GM12878 (cell line): ENCODE data around the gene PLA2G2E. TPM values are rescaled to one million over a fixed set of nuclear protein-coding genes. Genes with fewer than 3 reads are reported as not detected.

Source experiments
- ATAC-seq: fragments of 200-7000 bp; cut with Tn5 transposase; 3 replicates; pipeline ENCODE4 v1.9.1; 2020; ENCODE audit warnings: mild to moderate bottlenecking, moderate library complexity
- BruUV-seq: library from RNA; stranded (reverse); fragments of 400-500 nt; replicated peaks from 2 replicates; lab custom pipeline; 2021; lab: Mats Ljungman, UMichigan
- CTCF ChIA-PET: fragments of 300-600 bp; sonication (Branson Sonifier 250); formaldehyde crosslinking; extraction: SDS; loops from one replicate; lab custom pipeline; 2021; ENCODE audit warnings: inconsistent platforms; lab: Yijun Ruan, JAX
- POLR2A ChIA-PET: fragments of 350-600 bp; formaldehyde crosslinking; extraction: SDS; loops from one replicate; lab custom pipeline; 2021; ENCODE audit warnings: inconsistent platforms; lab: Charles Lee
- RAD21 ChIA-PET: fragments of 300-600 bp; sonication (Branson Sonifier 250); formaldehyde crosslinking; loops from one replicate; lab custom pipeline; 2023; ENCODE audit warnings: antibody characterized with exemption; ENCODE audit not compliant: unreplicated experiment; lab: Charles Lee
- SMC1A ChIA-PET: fragments of 300-600 bp; sonication (Branson Sonifier 250); formaldehyde crosslinking; loops from one replicate; lab custom pipeline; 2023; ENCODE audit not compliant: unreplicated experiment, uncharacterized antibody; lab: Charles Lee
- DNase-seq: peaks from one replicate; pipeline ENCODE4 v3.0.0-alpha.2; 2011; ENCODE audit warnings: low read depth, low spot score
- FAIRE-seq: peaks from 3 replicates; lab custom pipeline; 2011; peaks lifted over from hg19 to GRCh38; lab: Jason Lieb, UNC
- H2AFZ ChIP-seq: 2 replicates; pipeline ENCODE4 v1.6.0; 2011; ENCODE audit warnings: low read depth, low read length, control low read depth; ENCODE audit not compliant: control insufficient read depth
- H3K27ac ChIP-seq: 2 replicates; pipeline ENCODE4 v1.5.1; 2011; ENCODE audit warnings: control low read depth; ENCODE audit not compliant: control insufficient read depth, insufficient read depth
- H3K27me3 ChIP-seq, 2 experiments: replicated peaks in 1 of 2; 2 replicates each; pipeline versions ENCODE4 v1.6.0 to v1.6.1; 2011; ENCODE audit warnings: low read length in 1 of 2; ENCODE audit not compliant: control insufficient read depth in 2 of 2, insufficient read depth in 2 of 2
- H3K36me3 ChIP-seq, 2 experiments: 2 replicates each; pipeline ENCODE4 v1.5.1; 2011; ENCODE audit warnings: low read length in 1 of 2; ENCODE audit not compliant: control insufficient read depth in 2 of 2, insufficient read depth in 2 of 2
- H3K4me1 ChIP-seq: 2 replicates; pipeline ENCODE4 v1.6.1; 2011; ENCODE audit warnings: mild to moderate bottlenecking, low read length, moderate library complexity, mixed read lengths; ENCODE audit not compliant: control insufficient read depth, insufficient read depth
- H3K4me2 ChIP-seq: 2 replicates; pipeline ENCODE4 v1.6.0; 2011; ENCODE audit warnings: control low read depth; ENCODE audit not compliant: control insufficient read depth, insufficient read depth
- H3K4me3 ChIP-seq: fragments of 200-600 bp; sonication (generic); 2 replicates; pipeline ENCODE4 v1.5.1; 2016
- H3K79me2 ChIP-seq: 2 replicates; pipeline ENCODE4 v1.6.0; 2011; ENCODE audit warnings: low read length; ENCODE audit not compliant: control insufficient read depth, insufficient read depth
- H3K9ac ChIP-seq: 2 replicates; pipeline ENCODE4 v1.8.0; 2011; ENCODE audit warnings: low read length, control low read depth, mixed read lengths; ENCODE audit not compliant: control insufficient read depth, insufficient read depth
- H3K9me3 ChIP-seq: replicated peaks from 3 replicates; pipeline ENCODE4 v1.5.1; 2011; ENCODE audit warnings: mild to moderate bottlenecking, low read length; ENCODE audit not compliant: control insufficient read depth, insufficient read depth
- H4K20me1 ChIP-seq: 2 replicates; pipeline ENCODE4 v1.6.0; 2011; ENCODE audit not compliant: control insufficient read depth, insufficient read depth
- POLR2A ChIP-seq: IDR thresholded peaks from 2 replicates; pipeline ENCODE4 v1.6.1; 2011; ENCODE audit warnings: low read depth, mild to moderate bottlenecking, low read length
- USF1 ChIP-seq: IDR thresholded peaks from 2 replicates; pipeline ENCODE4 v1.6.1; 2011; ENCODE audit warnings: borderline replicate concordance, low read depth, mild to moderate bottlenecking, moderate library complexity, mixed read lengths, low read length; ENCODE audit not compliant: insufficient read depth; ENCODE audit errors: extremely low read length
- WGBS: methylation state at CpG from one replicate; pipeline ENCODE4 v1.1.6; 2016; ENCODE audit warnings: low lambda C conversion rate; ENCODE audit not compliant: insufficient replicate concordance, insufficient coverage; ENCODE audit errors: missing lambda C conversion rate; 5-methylcytosine and 5-hydroxymethylcytosine counted together
- in situ Hi-C: fragments of 300-500 bp; cut with MboI; formaldehyde crosslinking; loops from 9 replicates; pipeline ENCODE4 v1.14.3; 2018; ENCODE audit warnings: mixed read lengths
- intact Hi-C: fragments of 100-400 bp; cut with micrococcal nuclease; formaldehyde crosslinking; loops from one replicate; pipeline ENCODE4 v1.14.2; 2022; ENCODE audit not compliant: unreplicated experiment
- polyA plus RNA-seq, 11 experiments: library from polyadenylated mRNA; depleted of rRNA in 4 of 11; unstranded in 6 of 11; stranded (reverse) in 5 of 11; fragments of >200 nt; fragmentation: Nextera tagmentation in 4 of 11; fragmentation: Illumina TruSeq in 1 of 11; extraction: Ambion mirVana in 4 of 11; extraction: Trizol in 1 of 11; gene quantifications; 1 replicate in 1 of 11; 2 replicates in 10 of 11; pipeline versions ENCODE4 v1.2.1 to v1.2.3, GENCODE V29; 2011 to 2016; ENCODE audit warnings: inconsistent platforms in 2 of 11, missing spikeins in 2 of 11, low read depth in 1 of 11
- total RNA-seq, 4 experiments: library from RNA; depleted of rRNA in 3 of 4; stranded (reverse); fragments of >200 nt in 3 of 4; fragmentation: Illumina TruSeq in 1 of 4; extraction: Trizol in 1 of 4; gene quantifications; 2 replicates each; pipeline versions ENCODE4 v1.2.1 to v1.2.3, GENCODE V29; 2013 to 2021

The PLA2G2E gene
- total and polyA plus RNA-seq, 10 of the 15 experiments (the other 5 are each of a cell fraction or from before 2014, with no cell fraction given): not detected

- BruUV-seq: no TSS peak
- H3K4me3 ChIP-seq: no peak overlapping the region
- H3K27me3 ChIP-seq: no peaks in the 10 kb centered on the region
- no peak for TF ChIP-seq USF1
- no peak for ATAC-seq
- in situ Hi-C loops (no loop called here), intact Hi-C loops (no loop called here)
- no peaks in the 10 kb centered on the region for H3K9me3 ChIP-seq
- ChIA-PET CTCF (interaction anchor here (1.1 to 6.1 kb wide), 3 partner anchors 12 to 274 kb away, joined by 3 to 52 read pairs (median 23); no protein-coding TSS in a partner anchor), POLR2A (no interaction called here), SMC1A (interaction anchor here (0.7 to 8.2 kb wide), 4 partner anchors 169 to 572 kb away, joined by 3 to 41 read pairs (median 3); no protein-coding TSS in a partner anchor), RAD21 (interaction anchor here (1.2 kb wide), 1 partner anchor 144 kb away, joined by 3 read pairs; no protein-coding TSS in a partner anchor)
- WGBS: 72% methylated on average over 13 of the region's 13 CpGs
- H4K20me1 ChIP-seq: no peaks in the 10 kb centered on the region
- H2AFZ ChIP-seq: no peak overlapping the region
- H3K4me1 ChIP-seq: no peaks in the 10 kb centered on the region
- H3K9ac ChIP-seq: no peak overlapping the region
- H3K27ac ChIP-seq: no peak overlapping the region
- H3K79me2 ChIP-seq: no peaks in the 10 kb centered on the region
- no peak overlapping the region for H3K4me2 ChIP-seq
- no peaks in the 10 kb centered on the region for H3K36me3 ChIP-seq
- DNase-seq: no peak
- no peak for FAIRE-seq
These were observed 2.1 kb downstream of the PLA2G2E start for GRCh38 chr1:19921310-19921709.

- in situ Hi-C loops: no loop called here
- DNase-seq: no peak
These were observed 3.2 kb downstream of the PLA2G2E start for GRCh38 chr1:19920132-19920710.

More at GRCh38 chr1:19920132-19920710, 3.2 kb downstream of the PLA2G2E start:
- Histone ChIP-seq H3K4me3 (no peak overlapping the region), H4K20me1 (no peaks in the 10 kb centered on the region), H3K9me3 (no peaks in the 10 kb centered on the region), H3K27ac (no peak overlapping the region), H3K79me2 (no peaks in the 10 kb centered on the region), H3K4me1 (no peaks in the 10 kb centered on the region), H3K4me2 (no peak overlapping the region), H2AFZ (no peak overlapping the region)
- WGBS: 46% methylated on average over 19 of the region's 19 CpGs
- SMC1A ChIA-PET: interaction anchor here (0.7 to 8.2 kb wide), 5 partner anchors 159 to 574 kb away, joined by 3 to 41 read pairs (median 4); no protein-coding TSS in a partner anchor
- RAD21 ChIA-PET: interaction anchor here (0.6 to 1.6 kb wide), 4 partner anchors 14 to 405 kb away, joined by 3 to 9 read pairs (median 4); no protein-coding TSS in a partner anchor
- POLR2A ChIA-PET: interaction anchor here (0.5 to 0.6 kb wide), 2 partner anchors 233 to 1141 kb away, joined by 5 to 6 read pairs; no protein-coding TSS in a partner anchor
- no peak for FAIRE-seq
- BruUV-seq: no TSS peak
- intact Hi-C loops: no loop called here
- TF ChIP-seq POLR2A: no peak
- TF ChIP-seq, all 136 proteins: peak for 0
- CTCF ChIA-PET: interaction anchor here (0.6 to 6.1 kb wide), 7 partner anchors 9 to 275 kb away, joined by 3 to 52 read pairs (median 4); no protein-coding TSS in a partner anchor
- no peaks in the 10 kb centered on the region for H3K27me3 ChIP-seq
- no peaks in the 10 kb centered on the region for H3K36me3 ChIP-seq
- ATAC-seq: no peak
- no peak overlapping the region for H3K9ac ChIP-seq
